OCI-LY7 (cell line): ENCODE results near the gene MIAT. TPM values are rescaled to one million over a fixed set of nuclear protein-coding genes. Genes with fewer than 3 reads are reported as not detected.
A peak's percentile ranks its signal among the peaks of the same experiment; 100 is the strongest.

Experiments used
- BruUV-seq: library from RNA; stranded (reverse); fragments of 400-500 nt; replicated peaks from 2 replicates; lab custom pipeline; 2021; lab: Mats Ljungman, UMichigan
- CTCF ChIA-PET: fragments of 300-600 bp; sonication (Branson Sonifier 250); formaldehyde crosslinking; loops from one replicate; lab custom pipeline; 2022; ENCODE audit warnings: antibody characterized with exemption; ENCODE audit not compliant: unreplicated experiment; lab: Charles Lee
- POLR2A ChIA-PET: fragments of 300-600 bp; sonication (Branson Sonifier 250); formaldehyde crosslinking; loops from one replicate; lab custom pipeline; 2022; ENCODE audit warnings: antibody characterized with exemption; lab: Charles Lee
- DNase-seq: peaks from one replicate; pipeline ENCODE4 v3.0.0-alpha.2; 2015; ENCODE audit warnings: low spot score
- H2AFZ ChIP-seq: fragments of 200-600 bp; sonication (generic), shearing (Covaris generic); 2 replicates; pipeline ENCODE4 v1.6.1; 2014; ENCODE audit warnings: mild to moderate bottlenecking, antibody characterized with exemption, low read length, moderate library complexity
- H3K27ac ChIP-seq: fragments of 200-600 bp; sonication (generic); 2 replicates; pipeline ENCODE4 v1.5.1; 2014; ENCODE audit warnings: mixed run types, low read depth, mild to moderate bottlenecking, moderate library complexity, low read length, inconsistent platforms; ENCODE audit not compliant: poor library complexity, severe bottlenecking
- H3K36me3 ChIP-seq: fragments of 200-600 bp; sonication (generic); 2 replicates; pipeline ENCODE4 v1.6.1; 2014; ENCODE audit warnings: mild to moderate bottlenecking, antibody characterized with exemption, low read length, moderate library complexity, mixed read lengths; ENCODE audit not compliant: insufficient read depth
- H3K4me1 ChIP-seq: fragments of 200-600 bp; sonication (generic); 2 replicates; pipeline ENCODE4 v1.5.1; 2014; ENCODE audit warnings: mild to moderate bottlenecking, low read length; ENCODE audit not compliant: insufficient read depth, poor library complexity, severe bottlenecking
- H3K4me2 ChIP-seq: fragments of 200-600 bp; sonication (generic); 2 replicates; pipeline ENCODE4 v1.6.1; 2014; ENCODE audit warnings: mild to moderate bottlenecking, low read length
- H3K4me3 ChIP-seq: fragments of 200-600 bp; sonication (generic); 2 replicates; pipeline ENCODE4 v1.5.1; 2014; ENCODE audit warnings: mild to moderate bottlenecking, low read depth, low read length; ENCODE audit not compliant: poor library complexity, severe bottlenecking
- H3K79me2 ChIP-seq: fragments of 200-600 bp; sonication (generic); 2 replicates; pipeline ENCODE4 v1.6.1; 2016; ENCODE audit warnings: low read depth, mild to moderate bottlenecking, low read length, moderate library complexity, mixed read lengths; ENCODE audit not compliant: insufficient read depth
- H3K9me2 ChIP-seq: fragments of 200-600 bp; sonication (generic); 2 replicates; pipeline ENCODE4 v1.6.1; 2016; ENCODE audit warnings: mild to moderate bottlenecking, low read length, mixed read lengths; ENCODE audit not compliant: insufficient read depth
- H3K9me3 ChIP-seq: fragments of 200-600 bp; sonication (generic); 2 replicates; pipeline ENCODE4 v1.6.1; 2014; ENCODE audit warnings: mild to moderate bottlenecking, mixed run types, low read length, mixed read lengths
- H4K20me1 ChIP-seq: fragments of 200-600 bp; sonication (generic); 2 replicates; pipeline ENCODE4 v1.6.1; 2014; ENCODE audit warnings: mild to moderate bottlenecking, antibody characterized with exemption, low read length, moderate library complexity, mixed read lengths; ENCODE audit not compliant: insufficient read depth
- EZH2phosphoT487 ChIP-seq: fragments of 200-600 bp; sonication (generic); IDR thresholded peaks from 2 replicates; pipeline ENCODE4 v1.6.1; 2018; ENCODE audit warnings: low read depth, borderline replicate concordance, mild to moderate bottlenecking, mixed run types, antibody characterized with exemption, low read length, moderate library complexity, mixed read lengths
- intact Hi-C: fragments of 100-400 bp; cut with micrococcal nuclease; formaldehyde crosslinking; loops from one replicate; pipeline ENCODE4 v1.10.0; 2022; ENCODE audit not compliant: unreplicated experiment
- total RNA-seq, 2 experiments: library from RNA; depleted of rRNA in 1 of 2; stranded (reverse); fragments of >200 nt in 1 of 2; shearing (Covaris generic) in 1 of 2; gene quantifications; 2 replicates each; pipeline ENCODE4 v1.2.3, GENCODE V29; 2014 to 2022
- TF ChIP-seq, protein P1 (sequence below): fragments of 200-600 bp; sonication (generic); conservative IDR thresholded peaks from 2 replicates; pipeline ENCODE4 v1.5.1; 2014; ENCODE audit warnings: mild to moderate bottlenecking, antibody characterized with exemption, low read length, moderate library complexity, mixed read lengths

Gene MIAT
- total RNA-seq, 2 experiments from 2014 or later = 4.1 to 8.7 TPM

GRCh38 chr22:26636296-26636695, 21.1 kb upstream of the MIAT start:
- CTCF ChIA-PET = no interaction called here
- no peaks in the 10 kb centered on the region for H3K36me3 ChIP-seq
- no peak overlapping the region for H3K4me2 ChIP-seq
- no peak overlapping the region for H3K27ac ChIP-seq
- intact Hi-C loops = no loop called here
- no peaks in the 10 kb centered on the region for H3K9me3 ChIP-seq
- DNase-seq = no peak
- TF ChIP-seq, protein P1, sequence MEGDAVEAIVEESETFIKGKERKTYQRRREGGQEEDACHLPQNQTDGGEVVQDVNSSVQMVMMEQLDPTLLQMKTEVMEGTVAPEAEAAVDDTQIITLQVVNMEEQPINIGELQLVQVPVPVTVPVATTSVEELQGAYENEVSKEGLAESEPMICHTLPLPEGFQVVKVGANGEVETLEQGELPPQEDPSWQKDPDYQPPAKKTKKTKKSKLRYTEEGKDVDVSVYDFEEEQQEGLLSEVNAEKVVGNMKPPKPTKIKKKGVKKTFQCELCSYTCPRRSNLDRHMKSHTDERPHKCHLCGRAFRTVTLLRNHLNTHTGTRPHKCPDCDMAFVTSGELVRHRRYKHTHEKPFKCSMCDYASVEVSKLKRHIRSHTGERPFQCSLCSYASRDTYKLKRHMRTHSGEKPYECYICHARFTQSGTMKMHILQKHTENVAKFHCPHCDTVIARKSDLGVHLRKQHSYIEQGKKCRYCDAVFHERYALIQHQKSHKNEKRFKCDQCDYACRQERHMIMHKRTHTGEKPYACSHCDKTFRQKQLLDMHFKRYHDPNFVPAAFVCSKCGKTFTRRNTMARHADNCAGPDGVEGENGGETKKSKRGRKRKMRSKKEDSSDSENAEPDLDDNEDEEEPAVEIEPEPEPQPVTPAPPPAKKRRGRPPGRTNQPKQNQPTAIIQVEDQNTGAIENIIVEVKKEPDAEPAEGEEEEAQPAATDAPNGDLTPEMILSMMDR = no peak
- TF ChIP-seq EZH2phosphoT487 = no peak
- H3K79me2 ChIP-seq = no peaks in the 10 kb centered on the region
- H3K9me2 ChIP-seq = no peaks in the 10 kb centered on the region
- H3K4me1 ChIP-seq = no peaks in the 10 kb centered on the region
- H2AFZ ChIP-seq = no peak overlapping the region
- H3K4me3 ChIP-seq = no peak overlapping the region
- no peaks in the 10 kb centered on the region for H4K20me1 ChIP-seq
- POLR2A ChIA-PET = no interaction called here
- BruUV-seq = no TSS peak

GRCh38 chr22:26642465-26643417, 14.6 kb upstream of the MIAT start:
- BruUV-seq = no TSS peak
- H3K9me2 ChIP-seq = no peaks in the 10 kb centered on the region
- H4K20me1 ChIP-seq = no peaks in the 10 kb centered on the region
- TF ChIP-seq EZH2phosphoT487 = no peak
- TF ChIP-seq, protein P1 = peak; percentile 74
- no peaks in the 10 kb centered on the region for H3K9me3 ChIP-seq
- H2AFZ ChIP-seq = peak overlapping the region; percentile 90
- peak overlapping the region; percentile 57 for H3K4me2 ChIP-seq
- H3K27ac ChIP-seq = peak overlapping the region; percentile 40
- peak overlapping the region; percentile 12 for H3K4me3 ChIP-seq
- H3K79me2 ChIP-seq = no peaks in the 10 kb centered on the region
- POLR2A ChIA-PET = interaction anchor here (0.7 to 2.3 kb wide), 10 partner anchors 9 to 163 kb away, joined by 3 to 8 read pairs (median 4); partner anchors contain the start of gene CRYBB1
- intact Hi-C loops = no loop called here
- DNase-seq = peak; percentile 86
- CTCF ChIA-PET = interaction anchor here (0.6 to 0.9 kb wide), 3 partner anchors 30 to 161 kb away, joined by 3 to 4 read pairs (median 3); no protein-coding TSS in a partner anchor
- no peaks in the 10 kb centered on the region for H3K36me3 ChIP-seq
- peaks cover 56% of the 10 kb centered on the region for H3K4me1 ChIP-seq
